HS-5 (cell line): ENCODE results near the gene CHAT.

ENCODE experiments used
- DNase-seq: peaks from one replicate; pipeline ENCODE4 v3.0.0-alpha.2; 2012; ENCODE audit warnings: low read depth

CHAT gene

GRCh38 chr10:49612513-49613164 is 1.2 kb upstream of the CHAT start:
- no peak for DNase-seq

- DNase-seq, result no peak
Observed at GRCh38 chr10:49613165-49613881, 514 bp upstream of the CHAT start.

GRCh38 chr10:49614242-49615198 is 683 bp downstream of the CHAT start:
- DNase-seq, result no peak

GRCh38 chr10:49615213-49615612 is 1.4 kb downstream of the CHAT start:
- no peak for DNase-seq

- DNase-seq, result no peak
Observed at GRCh38 chr10:49615721-49616120, 1.9 kb downstream of the CHAT start.

- no peak for DNase-seq
Observed at GRCh38 chr10:49616421-49617101, 2.7 kb downstream of the CHAT start.

- no peak for DNase-seq
Observed at GRCh38 chr10:49617121-49618020, 3.5 kb downstream of the CHAT start.

GRCh38 chr10:49618821-49619220 is 5.0 kb downstream of the CHAT start:
- no peak for DNase-seq

GRCh38 chr10:49619613-49620012 is 5.8 kb downstream of the CHAT start:
- DNase-seq, result no peak

- no peak for DNase-seq
Observed at GRCh38 chr10:49620286-49620810, 6.5 kb downstream of the CHAT start.

- no peak for DNase-seq
Observed at GRCh38 chr10:49620841-49621378, 7.1 kb downstream of the CHAT start.

GRCh38 chr10:49621561-49621960 is 7.7 kb downstream of the CHAT start:
- no peak for DNase-seq

GRCh38 chr10:49622426-49623425 is 8.9 kb downstream of the CHAT start:
- DNase-seq, result no peak

GRCh38 chr10:49624629-49625028 is 10.8 kb downstream of the CHAT start:
- DNase-seq, result no peak

GRCh38 chr10:49625411-49625810 is 11.6 kb downstream of the CHAT start:
- no peak for DNase-seq

GRCh38 chr10:49627038-49627437 is 13.2 kb downstream of the CHAT start:
- no peak for DNase-seq

GRCh38 chr10:49627644-49628247 is 13.9 kb downstream of the CHAT start:
- no peak for DNase-seq

- no peak for DNase-seq
Observed at GRCh38 chr10:49628599-49628998, 14.8 kb downstream of the CHAT start.

GRCh38 chr10:49629431-49629881 is 15.6 kb downstream of the CHAT start:
- no peak for DNase-seq
